HG03342 (cell line): Measurements from ENCODE around the gene PTPN23.

Experiments
- ATAC-seq: cut with Tn5 transposase; IDR thresholded peaks from one replicate; pipeline ENCODE4 v1.9.1; 2021; ENCODE audit warnings: mild to moderate bottlenecking, moderate library complexity; ENCODE audit not compliant: unreplicated experiment

PTPN23 gene

GRCh38 chr3:47419083-47420043 lies 38.5 kb downstream of the PTPN23 start:
- ATAC-seq: no peak

- ATAC-seq: no peak
Measured at GRCh38 chr3:47420044-47420430, 39.2 kb downstream of the PTPN23 start.

GRCh38 chr3:47420511-47421484 lies 40.0 kb downstream of the PTPN23 start:
- peak; percentile 71 for ATAC-seq

GRCh38 chr3:47421741-47422649 lies 41.2 kb downstream of the PTPN23 start:
- ATAC-seq: no peak

- no peak for ATAC-seq
Measured at GRCh38 chr3:47422743-47423142, 41.9 kb downstream of the PTPN23 start.

- ATAC-seq: no peak
Measured at GRCh38 chr3:47423548-47424145, 42.8 kb downstream of the PTPN23 start.

- ATAC-seq: no peak
Measured at GRCh38 chr3:47424434-47425382, 43.9 kb downstream of the PTPN23 start.

GRCh38 chr3:47425383-47425778 lies 44.6 kb downstream of the PTPN23 start:
- no peak for ATAC-seq

- no peak for ATAC-seq
Measured at GRCh38 chr3:47425959-47426358, 45.1 kb downstream of the PTPN23 start.

GRCh38 chr3:47427866-47428265 lies 47.0 kb downstream of the PTPN23 start:
- no peak for ATAC-seq

- no peak for ATAC-seq
Measured at GRCh38 chr3:47428662-47429061, 47.8 kb downstream of the PTPN23 start.

GRCh38 chr3:47429476-47430270 lies 48.9 kb downstream of the PTPN23 start:
- ATAC-seq: no peak

- ATAC-seq: no peak
Measured at GRCh38 chr3:47430606-47431005, 49.8 kb downstream of the PTPN23 start.

GRCh38 chr3:47431225-47431624 lies 50.4 kb downstream of the PTPN23 start:
- no peak for ATAC-seq

GRCh38 chr3:47432673-47433072 lies 51.9 kb downstream of the PTPN23 start:
- ATAC-seq: no peak

GRCh38 chr3:47433796-47434195 lies 53.0 kb downstream of the PTPN23 start:
- no peak for ATAC-seq

GRCh38 chr3:47434849-47435248 lies 54.0 kb downstream of the PTPN23 start:
- no peak for ATAC-seq

GRCh38 chr3:47436180-47436579 lies 55.4 kb downstream of the PTPN23 start:
- no peak for ATAC-seq
